ENCODE measurements around the gene DNASE1L1. TPM values are rescaled to one million over a fixed set of nuclear protein-coding genes. Genes with fewer than 3 reads are reported as not detected.

The DNASE1L1 gene
- total and polyA plus RNA-seq, 4 donors = 9.3 to 22.1 (median 16.7) TPM

- no peak for TF ChIP-seq EGR1 (IDR thresholded peaks at IDR 0.05; ENCODE audit: low read depth in 2 of 2)
- TF ChIP-seq CTCF (IDR thresholded peaks at IDR 0.05; ENCODE audit: low read depth, low read length, missing input control) = no peak
- TF ChIP-seq NR2F2 (IDR thresholded peaks at IDR 0.05) = no peak
- TF ChIP-seq ATF3 (IDR thresholded peaks at IDR 0.05) = no peak
- no peak for TF ChIP-seq MAX (IDR thresholded peaks at IDR 0.05)
Observed at GRCh38 chrX:154403858-154404257, 5.2 kb downstream of the DNASE1L1 start (continued).

- Histone ChIP-seq H3K9me3 (ENCODE audit: control insufficient read depth in 4 of 4, low read length in 3 of 4) (no peaks in the 10 kb centered on the region), H3K4me1 (ENCODE audit: control insufficient read depth in 4 of 4, insufficient read depth in 4 of 4, low read length in 3 of 4) (peaks cover 1 to 34% (median 26%) of the 10 kb centered on the region in 4 donors), H3K36me3 (ENCODE audit: control insufficient read depth in 4 of 4, insufficient read depth in 3 of 4, low read depth in 1 of 4, low read length in 3 of 4) (peaks cover 0 to 10% (median 7%) of the 10 kb centered on the region in 4 donors), H3K27me3 (ENCODE audit: control insufficient read depth in 4 of 4, insufficient read depth in 4 of 4, low read length in 3 of 4) (no peaks in the 10 kb centered on the region), H3K27ac (ENCODE audit: low read depth in 1 of 2, low read length in 2 of 2) (no peak overlapping the region), H3K9ac (ENCODE audit: low read depth in 1 of 2, low read length in 2 of 2) (no peak overlapping the region), H3K4me3 (ENCODE audit: low read depth in 1 of 3, low read length in 3 of 3) (no peak overlapping the region)
- DNase-seq (ENCODE audit: low spot score) = no peak
- TF ChIP-seq YY1 (IDR thresholded peaks at IDR 0.05) (no peak), RAD21 (IDR thresholded peaks at IDR 0.05) (no peak), MAX (IDR thresholded peaks at IDR 0.05) (no peak), CTCF (IDR thresholded peaks at IDR 0.05; ENCODE audit: low read depth, low read length, missing input control) (no peak), JUND (IDR thresholded peaks at IDR 0.05) (no peak), NR2F2 (IDR thresholded peaks at IDR 0.05) (no peak), TAF1 (conservative IDR thresholded peaks at IDR 0.05) (no peak), ATF3 (IDR thresholded peaks at IDR 0.05) (no peak), SP1 (IDR thresholded peaks at IDR 0.05) (no peak), REST (IDR thresholded peaks at IDR 0.05) (no peak), FOXA1 (IDR thresholded peaks at IDR 0.05) (no peak), HNF4G (IDR thresholded peaks at IDR 0.05) (no peak)
- 95% methylated on average over 10 of the region's 10 CpGs for whole genome bisulfite sequencing
Observed at GRCh38 chrX:154403192-154403591, 5.9 kb downstream of the DNASE1L1 start.
